Brain microvascular endothelial cell (primary cell): ENCODE results near the gene AFAP1L2.
"Not testable (repeated sequence)": the region's sequence is repeated elsewhere in the genome, so short reads cannot be mapped to it uniquely, and the experiment has no call there.

Source experiments
- DNase-seq: peaks from one replicate; pipeline ENCODE4 v3.0.0-alpha.2; 2020
- H3K27ac ChIP-seq: fragments of 250-450 bp; sonication (Bioruptor Pico); 2 replicates; pipeline ENCODE4 v1.5.1; 2020; ENCODE audit warnings: mild to moderate bottlenecking, moderate library complexity
- H3K27me3 ChIP-seq: fragments of 250-450 bp; sonication (Bioruptor Pico); replicated peaks from 2 replicates; pipeline ENCODE4 v1.5.1; 2020; ENCODE audit warnings: mild to moderate bottlenecking
- H3K36me3 ChIP-seq: fragments of 250-450 bp; sonication (Bioruptor Pico); replicated peaks from 2 replicates; pipeline ENCODE4 v1.5.1; 2020; ENCODE audit warnings: mild to moderate bottlenecking
- H3K4me3 ChIP-seq: 2 replicates; pipeline ENCODE4 v1.5.1; 2011; ENCODE audit warnings: low read depth, mild to moderate bottlenecking, control low read depth, low read length, moderate library complexity
- CTCF ChIP-seq: IDR thresholded peaks from 2 replicates; pipeline ENCODE4 v1.5.1; 2011; ENCODE audit warnings: low read depth, mild to moderate bottlenecking, moderate library complexity, low read length, control low read depth, inconsistent platforms; ENCODE audit errors: missing control alignments
- in situ Hi-C: cut with HindIII; loops from 2 replicates; pipeline ENCODE4 v1.10.0; 2017; ENCODE audit warnings: low sequenced_read_pairs, low pct_ligation_motif_present

AFAP1L2 gene

DNA sequence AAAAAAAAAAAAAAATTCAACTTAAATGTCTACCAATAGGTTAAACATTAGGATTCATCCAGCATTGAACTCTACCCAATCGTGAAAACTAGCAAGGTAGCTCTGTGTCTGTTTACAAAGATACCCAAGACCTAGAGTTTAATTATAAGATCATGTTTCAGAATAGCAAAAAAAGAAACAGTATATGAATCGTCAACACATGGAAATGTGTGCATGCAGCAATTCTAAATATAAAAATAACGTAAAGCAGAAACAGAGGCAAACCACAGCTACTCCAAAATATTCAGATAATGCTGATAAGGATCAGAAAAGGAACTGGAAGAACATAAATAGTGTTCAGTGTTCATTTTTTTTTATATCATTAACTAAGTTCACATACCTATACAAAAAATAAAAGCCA is 68.7 kb downstream of the AFAP1L2 start:
- no peak overlapping the region for H3K4me3 ChIP-seq
- TF ChIP-seq CTCF, result no peak

DNA sequence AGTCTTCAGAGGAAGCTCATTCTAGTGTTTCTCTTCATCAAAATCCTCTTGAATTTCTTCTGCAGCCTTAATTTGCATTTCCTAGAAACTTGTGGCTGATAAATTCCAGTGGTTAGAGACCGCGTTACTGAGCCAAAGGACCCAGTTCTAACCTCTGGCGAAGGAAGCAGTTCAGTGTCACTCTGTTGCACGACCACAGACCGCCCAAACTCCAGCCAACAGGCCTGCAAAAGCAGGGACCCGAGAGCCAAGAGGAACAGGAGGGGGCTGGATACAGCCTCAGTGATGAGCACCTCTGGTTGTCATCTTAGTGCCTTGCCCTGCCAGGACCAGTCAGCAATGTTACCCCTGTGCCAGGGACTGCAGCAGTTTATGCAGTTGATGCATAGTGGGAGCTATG is 70.0 kb downstream of the AFAP1L2 start:
- Histone ChIP-seq H3K27me3 (peaks cover 2% of the 10 kb centered on the region), H3K4me3 (no peak overlapping the region), H3K27ac (no peak overlapping the region), H3K36me3 (no peaks in the 10 kb centered on the region)
- DNase-seq, result no peak
- in situ Hi-C loops, result no loop called here
- TF ChIP-seq CTCF, result no peak

More for the DNA sequence above, 68.7 kb downstream of the AFAP1L2 start:
- DNase-seq, result no peak
- in situ Hi-C loops, result no loop called here
- Histone ChIP-seq H3K36me3 (no peaks in the 10 kb centered on the region), H3K27me3 (peaks cover 2% of the 10 kb centered on the region), H3K27ac (no peak overlapping the region)

DNA sequence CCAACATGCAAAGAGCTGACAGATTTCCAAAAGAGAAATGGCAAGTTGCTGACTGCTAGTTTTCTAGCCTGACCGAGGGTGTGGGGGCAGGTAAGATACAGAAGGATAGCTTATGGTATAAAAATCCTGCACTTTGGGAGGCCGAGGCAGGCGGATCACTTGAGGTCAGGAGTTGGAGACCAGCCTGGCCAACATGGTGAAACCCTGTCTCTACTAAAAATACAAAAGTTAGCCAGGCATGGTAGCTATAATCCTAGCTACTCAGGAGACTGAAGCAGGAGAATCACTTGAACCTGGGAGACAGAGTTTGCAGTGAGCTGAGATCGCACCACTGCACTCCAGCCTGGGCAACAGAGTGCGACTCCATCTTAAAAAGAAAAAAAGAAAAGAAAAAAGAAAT is 70.9 kb downstream of the AFAP1L2 start:
- H3K4me3 ChIP-seq, H3K36me3 ChIP-seq, H3K27ac ChIP-seq, in situ Hi-C loops, DNase-seq, H3K27me3 ChIP-seq: not testable (repeated sequence)

- no peaks in the 10 kb centered on the region for H3K36me3 ChIP-seq
- in situ Hi-C loops, result no loop called here
- no peak for TF ChIP-seq CTCF
- no peak overlapping the region for H3K27ac ChIP-seq
- DNase-seq, result no peak
- H3K27me3 ChIP-seq, result peaks cover 2% of the 10 kb centered on the region
- H3K4me3 ChIP-seq, result no peak overlapping the region
Measured at GRCh38 chr10:114332301-114333192, 71.8 kb downstream of the AFAP1L2 start.

- TF ChIP-seq CTCF, result no peak
- in situ Hi-C loops, result no loop called here
- no peak overlapping the region for H3K27ac ChIP-seq
- H3K27me3 ChIP-seq, result peaks cover 2% of the 10 kb centered on the region
- no peak for DNase-seq
- no peak overlapping the region for H3K4me3 ChIP-seq
- H3K36me3 ChIP-seq, result no peaks in the 10 kb centered on the region
Measured at GRCh38 chr10:114329634-114330365, 74.5 kb downstream of the AFAP1L2 start.

- H3K27me3 ChIP-seq, result peaks cover 2% of the 10 kb centered on the region
- H3K4me3 ChIP-seq, result no peak overlapping the region
- no peak for DNase-seq
- no peaks in the 10 kb centered on the region for H3K36me3 ChIP-seq
- in situ Hi-C loops, result no loop called here
- no peak for TF ChIP-seq CTCF
- H3K27ac ChIP-seq, result no peak overlapping the region
Measured at GRCh38 chr10:114328874-114329273, 75.4 kb downstream of the AFAP1L2 start.
